ENCODE measurements around the gene HYKK.

GRCh38 chr15:78461171-78461888, 46.0 kb upstream of the HYKK start:
- TF ChIP-seq CTCF (conservative IDR thresholded peaks at IDR 0.05) = no peak
- no peak for TF ChIP-seq EZH2 (IDR thresholded peaks at IDR 0.05; ENCODE audit: low read depth)

Measured in PC-9 (cell line).